ENCODE measurements around the gene ST6GALNAC4. TPM values are rescaled to one million over a fixed set of nuclear protein-coding genes. Genes with fewer than 3 reads are reported as not detected.
A peak's percentile ranks its signal among the peaks of the same experiment; 100 is the strongest.

ST6GALNAC4 gene
- total RNA-seq, 1 experiment from 2014 or later, result 41.6 TPM

DNA sequence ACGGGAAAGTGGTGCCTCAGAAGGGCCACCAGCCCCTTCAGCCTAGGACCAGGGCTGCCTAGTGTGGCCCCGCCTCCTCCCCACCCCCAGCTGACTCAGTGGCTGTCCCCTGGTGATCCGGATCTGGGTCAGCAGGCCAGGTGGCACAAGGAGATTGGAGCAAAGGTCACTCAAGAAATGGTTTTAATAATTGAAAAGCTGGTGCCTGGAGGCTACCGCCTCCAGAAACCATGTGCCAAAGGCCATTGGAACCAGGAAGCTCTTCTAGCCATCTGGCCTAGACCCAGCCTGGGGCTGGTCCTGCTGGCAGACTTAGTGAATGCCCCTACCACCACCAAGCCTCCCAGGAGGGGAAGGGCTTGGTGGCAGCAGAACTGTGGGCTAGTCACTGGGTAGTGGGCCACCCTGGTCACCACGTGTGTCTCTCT lies 1.5 kb downstream of the ST6GALNAC4 start:
- DNase-seq (ENCODE audit: low read depth), result no peak

DNA sequence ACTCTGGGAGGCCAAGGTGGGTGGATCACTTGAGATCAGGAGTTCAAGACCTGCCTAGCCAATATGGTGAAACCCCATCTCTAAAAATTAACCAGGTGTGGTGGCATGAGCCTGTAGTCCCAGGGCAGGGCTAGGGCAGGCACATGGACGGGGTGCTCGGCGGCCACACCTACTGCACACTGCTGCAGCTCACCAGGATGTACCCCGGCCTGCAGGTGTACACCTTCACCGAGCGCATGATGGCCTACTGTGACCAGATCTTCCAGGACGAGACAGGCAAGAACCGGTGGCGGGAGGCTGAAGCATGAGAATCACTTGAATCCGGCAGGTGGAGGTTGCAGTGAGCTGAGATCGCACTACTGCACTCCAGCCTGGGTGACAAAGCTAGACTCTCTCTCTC lies 3.2 kb downstream of the ST6GALNAC4 start:
- DNase-seq (ENCODE audit: low read depth), result no peak

DNA sequence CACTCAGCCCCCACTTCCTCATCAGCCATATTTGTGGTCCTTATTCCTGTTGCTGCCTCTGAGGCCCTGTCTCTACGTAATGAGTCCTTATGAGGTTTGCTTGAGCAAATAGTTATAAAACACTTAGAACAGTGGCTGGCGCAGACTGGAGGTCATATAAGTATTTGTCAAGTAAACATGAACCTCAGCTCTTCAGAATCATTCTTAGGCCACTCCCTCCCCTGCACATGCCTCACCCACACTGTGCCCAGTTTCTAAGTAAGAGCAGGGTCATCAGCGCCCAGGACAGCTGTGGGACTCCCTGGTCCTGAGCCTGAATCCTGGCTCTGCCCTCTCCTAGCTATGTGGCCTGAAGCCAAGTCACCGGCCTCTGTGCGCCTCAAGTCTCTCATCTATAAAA lies 4.0 kb downstream of the ST6GALNAC4 start:
- DNase-seq (ENCODE audit: low read depth), result no peak

DNA sequence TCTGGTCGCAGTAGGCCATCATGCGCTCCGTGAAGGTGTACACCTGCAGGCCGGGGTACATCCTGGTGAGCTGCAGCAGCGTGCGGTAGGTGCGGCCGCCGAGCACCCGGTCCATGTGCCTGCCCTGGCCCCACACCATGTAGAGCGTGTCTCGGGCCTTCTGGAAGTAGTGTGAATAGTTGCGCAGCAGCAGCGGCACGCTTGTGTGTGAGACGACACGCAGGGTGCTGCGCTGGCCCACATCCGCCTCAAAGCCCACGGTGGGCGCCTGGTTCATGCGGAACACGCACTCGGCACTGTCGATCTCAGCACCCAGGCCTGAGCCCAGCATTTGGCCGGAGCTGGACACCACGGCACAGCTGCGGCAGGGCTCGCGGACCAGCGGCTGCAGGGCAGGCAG lies 4.5 kb downstream of the ST6GALNAC4 start:
- no peak for DNase-seq (ENCODE audit: low read depth)

DNA sequence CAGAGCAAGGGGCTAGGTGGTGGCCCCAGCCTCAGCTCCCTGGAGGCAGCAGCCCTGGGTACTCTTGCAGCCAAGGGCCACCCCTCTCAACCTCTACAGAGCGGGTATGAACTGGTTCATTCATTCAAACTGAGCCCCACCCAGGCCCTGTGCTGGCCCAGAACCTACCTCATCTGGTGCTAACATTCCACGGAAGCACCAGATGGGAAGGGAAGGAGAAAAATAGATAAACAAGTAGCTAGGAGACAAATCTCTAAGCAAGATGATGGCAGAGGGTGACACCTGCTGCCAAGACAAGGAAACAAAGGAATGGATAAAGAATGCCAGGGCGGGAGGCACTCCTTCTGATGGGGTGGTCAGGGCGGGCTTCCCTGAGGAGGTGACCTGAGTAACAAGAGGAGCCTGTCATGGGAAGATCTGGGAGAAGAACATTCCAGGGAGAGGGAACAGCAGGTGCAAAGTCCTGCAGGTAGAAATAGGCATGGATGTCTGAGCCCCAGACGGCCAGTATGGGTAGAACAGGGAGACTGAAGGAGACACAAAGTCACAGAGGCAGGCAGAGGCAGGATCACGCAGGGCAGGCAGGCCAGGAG lies 6.1 kb downstream of the ST6GALNAC4 start:
- DNase-seq (ENCODE audit: low read depth), result peak; percentile 52

GRCh38 chr9:127909839-127910273 lies 7.0 kb downstream of the ST6GALNAC4 start:
- DNase-seq (ENCODE audit: low read depth), result no peak

GRCh38 chr9:127908660-127908926 lies 8.2 kb downstream of the ST6GALNAC4 start:
- no peak for DNase-seq (ENCODE audit: low read depth)

GRCh38 chr9:127907867-127908659 lies 8.8 kb downstream of the ST6GALNAC4 start:
- no peak for DNase-seq (ENCODE audit: low read depth)

DNA sequence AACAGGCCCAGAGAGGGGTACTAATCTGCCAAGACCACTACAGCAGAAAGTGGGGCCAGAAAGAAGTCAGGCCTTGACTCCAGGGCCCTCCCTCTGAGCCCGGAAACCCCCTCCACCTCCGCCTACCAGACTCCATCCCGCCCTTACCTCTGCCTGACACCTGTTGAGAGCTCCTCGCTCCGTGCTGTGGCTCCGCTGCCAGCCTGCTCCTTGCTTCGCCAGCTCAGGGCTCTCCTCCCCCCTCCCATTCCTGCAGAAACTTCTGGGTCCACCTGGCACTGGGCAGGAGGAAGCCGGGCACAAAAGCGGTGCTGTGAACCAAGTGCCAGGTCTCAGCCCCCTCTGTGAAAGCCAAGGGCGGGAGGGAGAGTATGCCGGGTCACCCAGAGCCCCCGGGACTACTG lies 11.1 kb downstream of the ST6GALNAC4 start:
- DNase-seq (ENCODE audit: low read depth), result no peak

DNA sequence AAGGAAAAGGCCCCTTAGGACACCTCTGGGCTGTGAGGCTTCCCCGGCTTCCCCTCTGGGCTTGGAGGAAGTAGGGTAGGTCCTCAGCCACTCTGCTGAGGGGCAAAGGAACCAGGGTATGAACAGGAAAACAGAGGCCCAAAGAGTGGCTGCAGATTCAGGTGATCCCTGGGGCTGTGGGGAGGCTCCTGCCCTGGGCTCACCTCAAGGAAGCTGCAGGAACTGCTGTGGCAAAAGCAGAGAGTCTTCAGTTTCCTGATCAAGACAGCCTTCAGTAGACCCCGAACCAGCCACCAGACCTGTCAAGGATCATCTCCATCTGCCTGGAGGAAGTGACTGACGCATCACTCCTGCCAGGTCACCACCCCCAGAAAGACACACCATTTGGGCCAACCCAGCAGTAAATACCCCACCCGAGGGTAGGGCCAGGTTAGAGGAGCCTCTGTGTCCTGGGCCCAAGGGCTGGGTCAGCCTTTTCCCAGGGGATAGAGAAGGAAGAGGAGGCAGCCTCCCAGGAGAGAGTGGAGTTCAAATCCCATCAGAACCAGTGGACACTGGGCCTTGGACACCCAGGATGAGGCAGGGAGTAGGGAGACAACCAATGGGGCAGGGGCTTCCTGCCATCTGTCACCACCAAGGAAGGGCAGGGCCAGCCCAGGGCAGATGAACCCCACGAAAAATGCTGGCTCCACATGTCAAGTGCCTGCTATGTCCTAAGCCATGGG lies 11.7 kb downstream of the ST6GALNAC4 start:
- no peak for DNase-seq (ENCODE audit: low read depth)

DNA sequence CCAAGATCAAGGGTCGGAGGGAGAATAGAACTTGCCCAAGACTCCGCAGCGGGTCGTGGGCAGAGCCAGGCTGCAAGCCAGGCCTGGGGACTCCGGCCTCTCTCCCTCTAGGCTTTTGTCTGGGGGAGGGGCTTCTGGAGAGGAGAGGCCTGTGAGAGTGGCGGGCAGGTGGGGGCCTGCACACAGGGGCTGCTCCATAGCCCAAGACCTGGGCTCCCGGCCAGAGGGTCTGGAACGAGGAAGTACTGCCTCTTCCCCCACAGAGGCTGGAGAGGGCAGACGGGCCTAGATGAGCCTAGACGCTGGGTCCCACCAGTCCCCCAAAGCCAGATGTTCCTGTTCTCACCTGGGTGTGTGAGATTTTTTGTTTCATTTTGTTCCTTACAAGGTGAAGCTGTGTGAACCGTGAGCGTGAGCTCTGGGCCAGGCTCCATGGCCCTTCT lies 12.3 kb downstream of the ST6GALNAC4 start:
- no peak for DNase-seq (ENCODE audit: low read depth)

GRCh38 chr9:127903557-127904475 lies 13.0 kb downstream of the ST6GALNAC4 start:
- no peak for DNase-seq (ENCODE audit: low read depth)

DNA sequence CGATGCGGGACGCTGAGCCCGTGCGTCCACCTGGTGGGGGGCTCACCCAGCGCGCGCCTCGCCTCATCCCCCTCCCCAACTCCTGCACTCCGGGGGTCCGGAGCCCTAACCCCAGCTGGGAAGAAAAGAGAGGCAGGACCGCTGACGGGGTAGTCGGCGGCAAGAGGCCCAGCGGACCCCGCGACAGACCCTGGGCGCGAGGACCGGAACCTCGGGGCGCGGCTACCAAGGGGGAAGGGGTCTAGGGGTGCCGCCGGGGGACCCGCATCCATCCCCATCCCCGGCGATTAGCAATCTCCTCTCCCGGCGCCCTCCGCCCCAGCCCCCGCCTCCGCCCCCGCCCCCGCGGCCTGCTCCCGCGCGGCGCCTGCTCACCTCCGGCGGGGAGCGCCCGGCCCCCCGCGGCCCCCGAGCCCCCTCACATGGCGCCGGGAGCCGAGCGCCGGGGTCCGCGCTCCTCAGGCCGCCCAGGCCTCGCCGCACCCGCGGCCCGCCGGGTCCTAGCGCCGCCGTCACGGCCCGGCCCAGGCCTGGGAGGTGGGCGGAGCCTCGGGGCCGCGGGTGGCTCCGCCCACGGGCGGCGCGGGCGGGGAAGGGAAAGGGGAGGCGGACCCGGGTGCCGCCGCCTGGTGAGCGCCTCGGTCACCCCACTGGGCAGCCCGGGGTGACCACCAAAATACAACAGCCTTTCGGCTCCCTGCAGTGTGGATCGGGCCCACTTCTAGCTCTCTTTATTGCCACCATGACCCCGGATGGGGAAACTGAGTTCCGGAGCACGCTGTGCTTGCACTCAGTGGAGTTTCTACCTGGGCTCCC lies 17.5 kb downstream of the ST6GALNAC4 start, which contains the start of gene ST6GALNAC6:
TSS of gene ST6GALNAC6 (minus strand) at position 476 of the 816 bp plus-strand sequence. CDS start 1,622 bp downstream, outside the sequence.
- DNase-seq (ENCODE audit: low read depth), result peak; percentile 72

DNA sequence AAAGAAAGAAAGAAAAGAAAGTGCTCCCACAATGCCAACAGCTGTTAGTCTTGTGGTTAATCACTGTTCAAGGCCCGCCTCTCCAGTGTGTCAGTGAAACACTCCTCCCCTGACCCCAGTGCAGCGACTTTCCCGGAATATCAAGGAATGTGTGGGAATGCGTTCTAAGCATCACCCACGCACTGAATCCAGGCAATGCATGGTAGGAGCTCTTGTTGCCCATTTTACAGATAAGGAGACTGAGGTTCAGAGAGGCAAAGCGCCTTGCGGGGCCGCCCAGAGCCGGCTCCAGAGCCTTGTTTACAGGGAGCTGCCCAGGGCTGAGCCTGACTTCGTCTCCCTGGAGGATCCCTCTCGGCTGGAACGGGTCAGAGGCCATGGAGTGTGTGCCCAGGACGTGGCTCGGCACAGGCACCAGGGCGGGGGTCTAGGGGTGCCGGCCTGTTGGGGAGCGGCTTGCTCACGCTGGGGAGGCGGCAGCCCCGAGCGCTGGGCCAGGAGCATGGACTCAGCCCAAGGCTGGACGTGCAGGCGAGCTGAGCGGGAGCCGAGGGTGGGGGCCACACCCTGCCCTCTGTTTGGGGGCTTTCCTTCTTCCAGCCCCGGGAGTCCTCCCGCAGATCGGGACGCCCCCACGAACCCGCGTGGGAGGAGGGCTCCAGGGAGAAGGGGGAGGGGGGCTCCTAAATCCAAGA lies 18.3 kb downstream of the ST6GALNAC4 start:
- peak; percentile 94 for DNase-seq (ENCODE audit: low read depth)

- DNase-seq (ENCODE audit: low read depth), result peak; percentile 54
Measured at GRCh38 chr9:127897193-127897692, 19.6 kb downstream of the ST6GALNAC4 start.

DNA sequence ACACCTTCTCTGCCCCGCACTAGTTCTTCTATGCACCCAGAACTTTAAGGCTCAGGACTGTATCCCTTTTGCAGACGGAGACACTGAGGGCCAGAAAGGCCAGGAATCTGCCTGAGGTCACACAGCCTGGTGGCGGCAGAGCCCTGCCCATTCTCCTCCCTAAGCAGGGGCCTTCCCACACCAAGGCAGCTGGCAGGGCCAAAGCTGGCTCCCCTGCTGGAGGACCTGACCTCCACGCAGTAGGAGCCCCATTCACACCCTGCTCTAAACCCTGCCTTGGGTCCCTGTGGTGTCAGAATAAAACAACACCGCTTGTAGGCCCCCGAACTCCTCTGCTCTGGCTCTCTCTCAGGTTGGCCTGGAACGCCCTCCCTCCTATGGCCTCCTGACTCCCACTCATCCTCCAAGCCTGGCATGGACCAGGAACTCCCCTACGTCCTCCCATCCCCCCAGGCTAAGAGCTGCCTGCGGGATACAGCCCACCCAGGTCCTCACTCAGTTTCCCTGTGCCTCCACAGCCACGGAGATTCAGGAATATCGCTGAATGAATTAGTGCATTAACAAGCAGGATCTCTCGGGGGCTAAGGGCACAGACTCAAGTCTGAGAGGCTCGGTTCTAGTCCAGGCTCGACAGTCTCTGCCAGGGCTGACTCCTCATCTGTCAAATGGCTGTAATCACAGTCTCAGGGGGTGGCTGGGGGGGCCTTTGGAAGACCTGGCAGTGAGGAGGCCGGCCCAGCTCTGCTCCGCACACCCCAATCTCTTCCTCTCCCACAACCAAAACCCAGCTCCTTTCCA lies 20.2 kb downstream of the ST6GALNAC4 start:
- no peak for DNase-seq (ENCODE audit: low read depth)

DNA sequence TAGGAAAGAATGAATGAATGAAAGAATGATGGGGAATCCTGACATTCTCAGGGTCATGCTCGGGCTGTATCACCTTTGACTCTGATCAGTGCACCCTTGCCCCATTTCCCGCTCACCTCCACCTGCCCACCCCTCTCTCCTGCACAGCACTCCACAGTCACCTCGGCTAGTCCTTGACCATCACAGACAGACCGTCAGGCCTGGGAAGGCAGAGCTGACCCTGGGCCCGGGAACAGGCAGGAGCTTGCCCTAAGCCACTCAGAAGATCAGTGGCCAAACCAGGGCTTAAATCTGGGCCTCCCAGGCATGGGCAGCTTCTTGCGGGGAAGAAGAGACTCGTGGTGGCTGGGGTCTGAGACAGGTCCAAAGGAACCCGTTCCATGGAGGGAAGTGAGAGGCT lies 21.0 kb downstream of the ST6GALNAC4 start:
- no peak for DNase-seq (ENCODE audit: low read depth)

DNA sequence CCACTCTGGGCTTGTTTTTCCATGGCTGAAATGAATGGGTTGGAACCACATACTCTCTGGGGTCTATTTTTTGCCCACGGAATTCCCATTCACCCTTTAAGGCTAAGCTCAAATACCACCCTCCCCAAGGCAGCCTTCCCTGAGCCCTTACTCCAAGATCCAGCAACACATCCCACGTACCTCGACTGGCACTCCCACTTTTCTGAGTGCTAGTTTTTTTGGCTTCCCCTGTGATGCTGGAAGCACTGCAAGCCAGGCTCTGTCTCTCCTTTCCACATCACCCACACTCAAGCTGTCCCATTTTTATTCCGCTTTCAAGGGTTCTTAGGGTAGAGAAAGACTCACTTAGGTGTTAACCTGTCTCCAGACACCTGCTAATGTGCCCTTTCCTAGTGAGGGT lies 23.4 kb downstream of the ST6GALNAC4 start:
- no peak for DNase-seq (ENCODE audit: low read depth)

DNA sequence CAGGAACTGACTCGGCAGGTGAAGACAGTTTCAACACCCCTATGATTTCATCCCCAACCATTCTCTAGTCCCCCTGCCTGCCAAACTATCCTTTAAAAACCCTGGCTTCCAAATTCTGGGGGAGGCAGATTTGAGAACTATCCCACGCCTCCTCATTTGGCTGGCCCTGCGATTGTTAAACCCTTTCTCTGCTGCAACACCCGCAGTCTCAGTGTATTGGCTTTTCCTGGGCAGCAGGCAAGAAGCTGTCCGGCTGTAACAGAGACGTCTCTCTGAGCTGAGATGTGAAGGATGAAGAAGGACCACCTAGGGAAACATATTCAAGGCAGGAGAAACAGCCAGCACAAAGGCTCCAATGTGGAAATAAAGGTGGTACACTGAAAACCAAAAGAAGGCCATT lies 24.0 kb downstream of the ST6GALNAC4 start:
- DNase-seq (ENCODE audit: low read depth), result no peak
